Gastrocnemius medialis (tissue), 4 donors: Measurements from ENCODE around the gene CTIF.
"Not testable (repeated sequence)": the region's sequence is repeated elsewhere in the genome, so short reads cannot be mapped to it uniquely, and the experiment has no call there.

ENCODE experiments used
- POLR2A ChIP-seq, 2 donors: fragments of 450-650 bp; IDR thresholded peaks; one replicate each; pipeline ENCODE4 v1.6.1; 2017; ENCODE audit warnings: antibody characterized with exemption in 2 of 2, mild to moderate bottlenecking in 2 of 2, moderate library complexity in 2 of 2
- TF ChIP-seq, protein P1 (sequence below), 5 experiments: fragments of 450-650 bp in 3 of 5; fragments of 200-600 bp in 2 of 5; sonication (generic) in 2 of 5; IDR thresholded peaks in 4 of 5; conservative IDR thresholded peaks in 1 of 5; 1 replicate in 4 of 5; 2 replicates in 1 of 5; pipeline ENCODE4 v1.5.1; 2016 to 2019; ENCODE audit warnings: antibody characterized with exemption in 5 of 5, mild to moderate bottlenecking in 3 of 5, moderate library complexity in 3 of 5

DNA sequence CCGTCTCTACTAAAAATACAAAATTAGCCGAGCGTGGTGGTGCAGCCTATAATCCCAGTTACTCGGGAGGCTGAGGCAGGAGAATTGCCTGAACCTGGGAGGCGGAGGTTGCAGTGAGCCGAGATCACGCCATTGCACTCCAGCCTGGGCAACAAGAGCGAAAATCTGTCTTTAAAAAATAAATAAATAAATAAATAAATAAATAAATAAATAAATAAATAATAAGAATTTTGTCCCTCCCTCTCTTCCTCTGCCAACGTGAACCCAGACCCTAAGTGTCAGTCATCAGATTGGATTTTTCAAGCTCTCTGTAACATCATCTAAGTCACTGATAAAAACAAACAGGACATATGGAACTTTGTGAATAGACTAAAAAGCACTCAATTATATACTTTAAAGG is 178.4 kb downstream of the CTIF start:
- TF ChIP-seq, protein P1, sequence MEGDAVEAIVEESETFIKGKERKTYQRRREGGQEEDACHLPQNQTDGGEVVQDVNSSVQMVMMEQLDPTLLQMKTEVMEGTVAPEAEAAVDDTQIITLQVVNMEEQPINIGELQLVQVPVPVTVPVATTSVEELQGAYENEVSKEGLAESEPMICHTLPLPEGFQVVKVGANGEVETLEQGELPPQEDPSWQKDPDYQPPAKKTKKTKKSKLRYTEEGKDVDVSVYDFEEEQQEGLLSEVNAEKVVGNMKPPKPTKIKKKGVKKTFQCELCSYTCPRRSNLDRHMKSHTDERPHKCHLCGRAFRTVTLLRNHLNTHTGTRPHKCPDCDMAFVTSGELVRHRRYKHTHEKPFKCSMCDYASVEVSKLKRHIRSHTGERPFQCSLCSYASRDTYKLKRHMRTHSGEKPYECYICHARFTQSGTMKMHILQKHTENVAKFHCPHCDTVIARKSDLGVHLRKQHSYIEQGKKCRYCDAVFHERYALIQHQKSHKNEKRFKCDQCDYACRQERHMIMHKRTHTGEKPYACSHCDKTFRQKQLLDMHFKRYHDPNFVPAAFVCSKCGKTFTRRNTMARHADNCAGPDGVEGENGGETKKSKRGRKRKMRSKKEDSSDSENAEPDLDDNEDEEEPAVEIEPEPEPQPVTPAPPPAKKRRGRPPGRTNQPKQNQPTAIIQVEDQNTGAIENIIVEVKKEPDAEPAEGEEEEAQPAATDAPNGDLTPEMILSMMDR (IDR thresholded peaks at IDR 0.05 in 4 of 5, conservative IDR thresholded peaks at IDR 0.05 in 1 of 5), result not testable (repeated sequence)
- TF ChIP-seq POLR2A (IDR thresholded peaks at IDR 0.05), result not testable (repeated sequence)
